H7 (cell line): ENCODE measurements around the gene AP1M1. TPM values are rescaled to one million over a fixed set of nuclear protein-coding genes. Genes with fewer than 3 reads are reported as not detected.
A peak's percentile ranks its signal among the peaks of the same experiment; 100 is the strongest.
"Not testable (repeated sequence)": the region's sequence is repeated elsewhere in the genome, so short reads cannot be mapped to it uniquely, and the experiment has no call there.

Experiments
- DNase-seq: peaks from one replicate; pipeline ENCODE4 v3.0.0; 2012
- H3K27me3 ChIP-seq: 2 replicates; pipeline ENCODE4 v1.6.0; 2011; ENCODE audit warnings: mild to moderate bottlenecking, low read length; ENCODE audit not compliant: control insufficient read depth, insufficient read depth
- H3K36me3 ChIP-seq: replicated peaks from 2 replicates; pipeline ENCODE4 v1.5.1; 2011; ENCODE audit warnings: low read length; ENCODE audit not compliant: control insufficient read depth, insufficient read depth
- H3K4me3 ChIP-seq: 2 replicates; pipeline ENCODE4 v1.5.1; 2011; ENCODE audit warnings: low read depth, mild to moderate bottlenecking, control low read depth, low read length, moderate library complexity; ENCODE audit not compliant: insufficient read depth
- total RNA-seq: library from RNA; depleted of rRNA; stranded (reverse); fragments of >200 nt; shearing (Covaris generic); gene quantifications from 2 replicates; pipeline ENCODE4 v1.2.3, GENCODE V29; 2014

The AP1M1 gene
- total RNA-seq, 1 experiment from 2014 or later: 56.3 TPM

DNA sequence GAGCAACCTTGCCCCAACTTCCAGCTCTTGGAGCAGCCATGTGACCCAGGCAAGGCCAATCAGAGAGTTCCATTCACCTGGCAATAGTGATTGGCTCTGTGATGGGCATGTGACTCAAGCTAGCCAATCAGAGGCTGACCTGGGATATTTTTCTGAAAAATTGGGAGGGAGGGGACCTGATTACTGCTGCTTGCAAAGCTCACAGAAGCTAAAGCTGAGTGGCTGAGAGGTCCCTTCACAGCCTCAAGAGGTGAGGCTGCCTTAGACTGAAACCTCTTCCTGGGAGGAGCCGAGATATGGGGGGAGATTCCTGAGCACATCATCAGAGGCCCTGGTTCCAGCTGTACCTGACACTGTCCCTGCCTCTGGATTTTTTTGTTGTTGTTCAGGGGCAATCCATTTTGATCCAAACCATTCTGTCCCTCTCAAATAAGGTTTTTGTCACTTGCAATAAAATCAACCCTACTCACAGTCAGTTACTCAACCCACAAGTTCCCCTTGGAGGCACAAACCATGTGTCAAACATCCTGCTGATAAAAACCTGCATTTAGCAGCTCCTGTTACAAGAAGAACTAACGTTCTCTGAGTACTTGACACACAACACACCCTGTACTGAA is 29.1 kb upstream of the AP1M1 start:
- Histone ChIP-seq H3K36me3 (no peaks in the 10 kb centered on the region), H3K4me3 (no peak overlapping the region), H3K27me3 (no peaks in the 10 kb centered on the region)
- no peak for DNase-seq

- Histone ChIP-seq H3K27me3 (no peaks in the 10 kb centered on the region), H3K4me3 (no peak overlapping the region), H3K36me3 (no peaks in the 10 kb centered on the region)
- DNase-seq: no peak
These were observed 27.6 kb upstream of the AP1M1 start for GRCh38 chr19:16170134-16170533.

- DNase-seq: no peak
- Histone ChIP-seq H3K27me3 (no peaks in the 10 kb centered on the region), H3K4me3 (no peak overlapping the region), H3K36me3 (no peaks in the 10 kb centered on the region)
These were observed 21.8 kb upstream of the AP1M1 start for GRCh38 chr19:16175954-16176353.

DNA sequence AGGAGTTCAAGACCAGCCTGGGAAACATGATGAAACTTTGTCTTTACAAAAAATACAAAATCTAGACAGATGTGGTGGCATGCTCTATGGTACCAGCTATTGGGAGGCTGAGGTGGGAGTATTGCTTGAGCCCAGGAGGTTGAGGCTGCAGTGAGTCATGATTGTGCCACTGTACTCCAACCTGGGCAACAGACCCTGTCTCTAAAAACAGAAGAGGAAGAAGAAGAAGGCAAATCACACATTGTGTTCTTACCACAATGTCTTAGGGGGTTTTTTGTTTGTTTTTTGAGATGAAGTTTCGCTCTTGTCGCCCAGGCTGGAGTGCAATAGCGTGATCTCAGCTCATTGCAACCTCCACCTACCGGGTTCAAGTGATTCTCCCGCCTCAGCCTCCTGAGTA is 18.8 kb upstream of the AP1M1 start:
- H3K27me3 ChIP-seq, H3K4me3 ChIP-seq, H3K36me3 ChIP-seq, DNase-seq: not testable (repeated sequence)

DNA sequence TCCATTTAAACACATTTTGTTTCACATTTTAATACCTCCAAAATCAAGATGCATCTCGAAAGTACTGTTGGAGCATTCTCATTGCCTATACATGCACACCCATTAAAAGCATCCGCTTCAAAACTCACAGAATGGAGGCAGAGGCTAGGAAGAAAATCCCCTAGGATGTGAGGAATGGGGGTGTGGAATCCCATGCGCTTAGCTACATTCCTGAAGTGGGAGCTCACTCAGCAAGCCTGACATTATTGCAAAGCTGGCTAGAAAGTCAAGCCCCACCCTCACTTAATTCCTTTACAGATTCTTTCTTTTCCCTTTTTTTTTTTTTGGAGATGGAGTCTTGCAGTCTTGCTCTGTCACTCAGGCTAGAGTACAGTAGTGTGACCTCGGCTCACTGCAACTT is 17.1 kb upstream of the AP1M1 start:
- H3K27me3 ChIP-seq: no peaks in the 10 kb centered on the region
- H3K4me3 ChIP-seq: no peak overlapping the region
- no peak for DNase-seq
- no peaks in the 10 kb centered on the region for H3K36me3 ChIP-seq

DNA sequence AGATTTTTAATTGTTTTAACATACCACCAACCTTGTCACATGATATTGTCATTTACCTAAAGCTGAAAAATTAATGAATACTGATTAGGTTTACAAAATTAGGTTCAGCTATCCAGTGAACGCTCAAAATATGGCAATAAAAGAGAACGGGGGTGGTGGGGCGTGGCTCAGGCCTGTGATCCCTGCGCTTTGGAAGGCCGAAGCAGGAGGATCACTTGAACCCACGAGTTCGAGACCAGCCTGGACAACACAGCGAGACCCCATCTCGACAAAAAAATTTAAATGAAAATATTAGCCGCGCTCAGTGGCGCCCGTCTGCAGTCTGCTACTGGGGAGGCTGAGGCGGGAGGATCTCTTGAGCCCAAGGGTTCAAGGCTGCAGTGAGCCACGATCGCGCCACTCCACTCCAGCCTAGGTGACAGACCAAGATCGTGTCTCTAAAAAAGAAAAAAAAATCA is 13.0 kb upstream of the AP1M1 start:
- Histone ChIP-seq H3K36me3 (peaks cover 8% of the 10 kb centered on the region), H3K4me3 (peak overlapping the region; percentile 23; the same call in 1 of the 2 replicates), H3K27me3 (no peaks in the 10 kb centered on the region)
- no peak for DNase-seq

GRCh38 chr19:16185123-16185767 is 12.5 kb upstream of the AP1M1 start, which contains the start of gene FAM32A:
TSS of gene FAM32A (plus strand) at chr19:16185410. CDS start at chr19:16185443, 33 bp downstream.
- DNase-seq: peak; percentile 100
- H3K36me3 ChIP-seq: peaks cover 13% of the 10 kb centered on the region
- H3K27me3 ChIP-seq: no peaks in the 10 kb centered on the region
- H3K4me3 ChIP-seq: peak within 1 kb of the TSS; percentile 89

GRCh38 chr19:16185768-16186123 is 12.0 kb upstream of the AP1M1 start:
- no peaks in the 10 kb centered on the region for H3K27me3 ChIP-seq
- H3K4me3 ChIP-seq: peak overlapping the region; percentile 89
- DNase-seq: peak; percentile 87
- peaks cover 16% of the 10 kb centered on the region for H3K36me3 ChIP-seq

- DNase-seq: no peak
- H3K4me3 ChIP-seq: no peak overlapping the region
These were observed 9.2 kb upstream of the AP1M1 start for GRCh38 chr19:16188521-16188920.

DNA sequence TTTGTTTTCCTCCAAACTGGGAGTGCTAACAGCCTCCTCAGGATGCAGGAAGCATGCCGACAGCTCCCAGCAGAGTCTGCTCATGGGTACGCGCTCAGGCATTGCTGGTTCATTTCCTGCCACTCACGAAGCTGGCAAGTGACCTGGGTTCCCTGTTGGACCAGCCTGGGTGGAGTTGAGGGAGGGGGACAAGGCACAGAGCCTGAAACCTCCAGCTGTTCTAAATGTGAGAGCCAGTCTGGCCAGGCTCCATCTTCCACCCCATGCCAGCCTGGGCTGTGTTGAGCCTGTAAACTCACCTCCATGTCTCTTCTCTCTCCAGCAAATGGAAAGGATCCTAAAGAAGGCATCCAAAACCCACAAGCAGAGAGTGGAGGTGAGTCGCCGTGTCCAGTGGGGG is 7.5 kb upstream of the AP1M1 start:
- H3K27me3 ChIP-seq: no peaks in the 10 kb centered on the region
- no peak for DNase-seq
- peaks cover 24% of the 10 kb centered on the region for H3K36me3 ChIP-seq
- H3K4me3 ChIP-seq: no peak overlapping the region

More at GRCh38 chr19:16188521-16188920, 9.2 kb upstream of the AP1M1 start:
- Histone ChIP-seq H3K36me3 (peaks cover 24% of the 10 kb centered on the region), H3K27me3 (no peaks in the 10 kb centered on the region)

DNA sequence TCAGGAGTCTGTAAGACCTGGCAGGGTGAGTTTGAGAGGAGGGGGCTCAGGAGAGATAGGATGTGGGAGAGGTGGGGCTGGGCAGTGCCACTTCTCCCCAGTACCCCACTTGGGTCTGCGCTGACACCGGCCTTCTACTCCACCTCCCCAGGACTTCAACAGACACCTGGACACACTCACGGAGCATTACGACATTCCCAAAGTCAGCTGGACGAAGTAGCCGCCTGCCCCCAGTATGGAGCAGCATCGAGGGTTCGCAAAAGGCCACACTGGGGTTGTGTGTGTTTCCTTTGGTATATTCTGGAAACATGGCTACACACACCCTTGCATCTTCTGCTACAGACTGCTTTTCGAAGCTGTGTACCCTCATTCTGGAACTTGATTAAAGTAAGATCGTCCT is 7.0 kb upstream of the AP1M1 start:
- peaks cover 24% of the 10 kb centered on the region for H3K36me3 ChIP-seq
- DNase-seq: no peak
- no peak overlapping the region for H3K4me3 ChIP-seq
- no peaks in the 10 kb centered on the region for H3K27me3 ChIP-seq

GRCh38 chr19:16191216-16191908 is 6.3 kb upstream of the AP1M1 start:
- peaks cover 24% of the 10 kb centered on the region for H3K36me3 ChIP-seq
- no peaks in the 10 kb centered on the region for H3K27me3 ChIP-seq
- DNase-seq: no peak
- H3K4me3 ChIP-seq: no peak overlapping the region

DNA sequence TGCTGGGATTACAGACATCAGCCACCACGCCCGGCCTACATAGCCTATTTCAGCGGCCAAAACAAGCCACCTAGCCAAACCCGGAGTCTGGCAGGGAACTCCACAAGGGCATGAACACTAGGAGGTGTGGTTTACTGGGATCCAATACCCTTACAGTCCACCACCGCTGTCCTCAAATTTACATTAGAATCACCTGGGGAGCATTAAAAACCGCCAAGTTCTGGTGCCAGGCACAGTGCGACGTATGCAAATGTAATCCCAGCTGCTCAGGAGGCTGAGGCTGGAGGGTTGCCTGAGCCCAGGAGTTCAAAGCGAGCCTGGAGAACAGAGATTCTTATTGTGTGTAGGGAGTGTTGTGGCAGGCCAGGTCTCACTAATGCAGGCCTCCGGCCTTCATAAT is 4.2 kb upstream of the AP1M1 start:
- no peaks in the 10 kb centered on the region for H3K27me3 ChIP-seq
- DNase-seq: peak; percentile 78
- H3K36me3 ChIP-seq: peaks cover 21% of the 10 kb centered on the region
- H3K4me3 ChIP-seq: no peak overlapping the region

DNA sequence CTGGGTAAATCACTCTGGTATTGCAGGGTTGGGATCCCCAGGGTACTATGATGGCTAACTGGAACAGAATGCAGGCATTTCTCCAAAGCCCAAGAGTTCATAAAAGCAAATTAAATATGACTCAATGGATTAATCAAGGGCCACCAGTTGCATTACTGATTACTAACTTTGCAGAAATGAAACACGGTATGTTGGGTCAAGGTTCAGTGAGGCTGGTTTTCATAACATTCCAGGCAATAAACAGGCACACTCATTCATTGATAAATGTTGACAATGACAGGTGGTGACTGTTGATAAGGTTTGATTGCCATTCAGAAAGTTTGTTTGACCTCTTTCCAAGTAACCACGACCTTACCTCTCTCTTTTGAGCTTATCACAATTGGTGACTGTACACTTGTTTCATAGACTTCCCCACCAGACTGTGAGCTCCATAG is 506 bp upstream of the AP1M1 start:
- H3K4me3 ChIP-seq: peak overlapping the region; percentile 82
- no peak for DNase-seq
- H3K36me3 ChIP-seq: no peaks in the 10 kb centered on the region
- no peaks in the 10 kb centered on the region for H3K27me3 ChIP-seq

DNA sequence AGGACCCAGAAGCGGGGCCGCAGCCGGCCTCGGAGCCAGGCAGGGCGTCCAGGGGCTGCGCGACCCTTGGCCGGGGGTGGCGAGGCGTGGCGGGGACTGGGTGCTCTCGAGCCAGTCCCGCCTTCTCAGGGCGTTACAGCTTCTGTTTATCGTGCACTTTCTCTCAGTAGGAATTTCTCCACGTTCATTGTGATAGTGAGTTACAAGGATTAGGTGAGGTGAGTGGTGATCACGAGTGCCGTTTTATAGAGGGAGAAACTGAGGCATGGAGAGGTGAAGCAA is 600 bp downstream of the AP1M1 start:
- DNase-seq: no peak
- no peaks in the 10 kb centered on the region for H3K27me3 ChIP-seq
- peak overlapping the region; percentile 82 for H3K4me3 ChIP-seq
- no peaks in the 10 kb centered on the region for H3K36me3 ChIP-seq
